DOHH2 (cell line): ENCODE results near the gene HECTD3.

Source experiments
- H3F3A ChIP-seq: fragments of 200-600 bp; sonication (generic), shearing (Covaris generic); 2 replicates; pipeline ENCODE4 v1.6.0; 2016; ENCODE audit warnings: antibody characterized with exemption, mild to moderate bottlenecking; ENCODE audit not compliant: control insufficient read depth, insufficient read depth
- H3K27ac ChIP-seq: fragments of 200-600 bp; sonication (generic); 2 replicates; pipeline ENCODE4 v1.5.1; 2014; ENCODE audit warnings: low read depth, mild to moderate bottlenecking, low read length, moderate library complexity
- H3K27me3 ChIP-seq: fragments of 200-600 bp; sonication (generic); 2 replicates; pipeline ENCODE4 v1.6.1; 2014; ENCODE audit warnings: mild to moderate bottlenecking, low read length, mixed read lengths; ENCODE audit not compliant: control insufficient read depth
- H3K36me3 ChIP-seq: fragments of 200-600 bp; sonication (generic); 2 replicates; pipeline ENCODE4 v1.6.1; 2014; ENCODE audit warnings: mild to moderate bottlenecking, low read length, moderate library complexity, mixed read lengths; ENCODE audit not compliant: control insufficient read depth
- H3K4me1 ChIP-seq: fragments of 200-600 bp; sonication (generic); 2 replicates; pipeline ENCODE4 v1.6.1; 2014; ENCODE audit warnings: mild to moderate bottlenecking, low read length, mixed read lengths; ENCODE audit not compliant: control insufficient read depth
- H3K4me2 ChIP-seq: fragments of 200-600 bp; sonication (generic); 2 replicates; pipeline ENCODE4 v1.6.0; 2014; ENCODE audit warnings: mild to moderate bottlenecking, low read length, moderate library complexity
- H3K4me3 ChIP-seq: fragments of 200-600 bp; sonication (generic); 2 replicates; pipeline ENCODE4 v1.5.1; 2014; ENCODE audit warnings: mild to moderate bottlenecking, low read length, mixed read lengths
- H3K79me2 ChIP-seq: fragments of 200-600 bp; sonication (generic); 2 replicates; pipeline ENCODE4 v1.6.1; 2014; ENCODE audit warnings: mild to moderate bottlenecking, low read length, mixed read lengths; ENCODE audit not compliant: control insufficient read depth
- H3K9me2 ChIP-seq: fragments of 200-600 bp; sonication (generic); replicated peaks from 2 replicates; pipeline ENCODE4 v1.6.1; 2014; ENCODE audit warnings: mild to moderate bottlenecking, low read length, mixed read lengths; ENCODE audit not compliant: control insufficient read depth
- H3K9me3 ChIP-seq: fragments of 200-600 bp; sonication (generic); 2 replicates; pipeline ENCODE4 v1.6.1; 2014; ENCODE audit warnings: antibody characterized with exemption, low read length, mixed read lengths; ENCODE audit not compliant: control insufficient read depth, insufficient read depth
- H4K20me1 ChIP-seq: fragments of 200-600 bp; sonication (generic); 2 replicates; pipeline ENCODE4 v1.6.0; 2014; ENCODE audit warnings: low read depth, mild to moderate bottlenecking, antibody characterized with exemption, low read length, moderate library complexity; ENCODE audit not compliant: control insufficient read depth, insufficient read depth
- CTCF ChIP-seq: fragments of 200-600 bp; sonication (generic); IDR thresholded peaks from one replicate; pipeline ENCODE4 v1.5.1; 2014; ENCODE audit warnings: antibody characterized with exemption, mild to moderate bottlenecking, low read depth, low read length; ENCODE audit not compliant: poor library complexity, severe bottlenecking
- EZH2phosphoT487 ChIP-seq: fragments of 200-600 bp; sonication (generic); IDR thresholded peaks from 2 replicates; pipeline ENCODE4 v1.6.1; 2017; ENCODE audit warnings: borderline replicate concordance, mild to moderate bottlenecking, antibody characterized with exemption, low read length, moderate library complexity, mixed read lengths

The HECTD3 gene

GRCh38 chr1:45016090-45016697 is 5.1 kb upstream of the HECTD3 start:
- H3K4me3 ChIP-seq = no peak overlapping the region
- H3K79me2 ChIP-seq = peaks cover 8% of the 10 kb centered on the region
- no peak for TF ChIP-seq EZH2phosphoT487
- TF ChIP-seq CTCF = no peak
- H3K4me1 ChIP-seq = peaks cover 22% of the 10 kb centered on the region
- no peaks in the 10 kb centered on the region for H4K20me1 ChIP-seq
- no peak overlapping the region for H3K4me2 ChIP-seq
- H3K27ac ChIP-seq = no peak overlapping the region
- peaks cover 9% of the 10 kb centered on the region for H3K36me3 ChIP-seq
- H3F3A ChIP-seq = no peaks in the 10 kb centered on the region
- H3K9me3 ChIP-seq = no peaks in the 10 kb centered on the region
- no peaks in the 10 kb centered on the region for H3K9me2 ChIP-seq
- no peaks in the 10 kb centered on the region for H3K27me3 ChIP-seq

- Histone ChIP-seq H3K4me1 (peaks cover 22% of the 10 kb centered on the region), H3K9me2 (no peaks in the 10 kb centered on the region), H3K79me2 (peaks cover 10% of the 10 kb centered on the region), H3K4me2 (no peak overlapping the region), H3K27me3 (no peaks in the 10 kb centered on the region), H3K27ac (no peak overlapping the region), H3F3A (no peaks in the 10 kb centered on the region), H3K36me3 (peaks cover 9% of the 10 kb centered on the region), H4K20me1 (no peaks in the 10 kb centered on the region), H3K9me3 (no peaks in the 10 kb centered on the region), H3K4me3 (no peak overlapping the region)
- no peak for TF ChIP-seq CTCF
- TF ChIP-seq EZH2phosphoT487 = no peak
These were observed 4.6 kb upstream of the HECTD3 start for GRCh38 chr1:45015683-45016082.

GRCh38 chr1:45014321-45015028 is 3.4 kb upstream of the HECTD3 start:
- Histone ChIP-seq H3K9me3 (no peaks in the 10 kb centered on the region), H3K9me2 (no peaks in the 10 kb centered on the region), H3K27ac (no peak overlapping the region), H3K79me2 (peaks cover 17% of the 10 kb centered on the region), H3K4me3 (no peak overlapping the region), H3K4me1 (peaks cover 30% of the 10 kb centered on the region), H3K27me3 (no peaks in the 10 kb centered on the region), H3K4me2 (no peak overlapping the region), H3F3A (no peaks in the 10 kb centered on the region), H3K36me3 (peaks cover 9% of the 10 kb centered on the region), H4K20me1 (no peaks in the 10 kb centered on the region; the same call in 1 of the 2 replicates)
- no peak for TF ChIP-seq EZH2phosphoT487
- peak; percentile 96 for TF ChIP-seq CTCF
